GM23338 (cell line): Measurements from ENCODE around the gene SRF. TPM values are rescaled to one million over a fixed set of nuclear protein-coding genes. Genes with fewer than 3 reads are reported as not detected.

Source experiments
- ATAC-seq: fragments of 200-7000 bp; cut with Tn5 transposase; 3 replicates; pipeline ENCODE4 v1.9.1; 2020
- DNase-seq: peaks from one replicate; pipeline ENCODE4 v3.0.0-alpha.2; 2015; ENCODE audit warnings: low spot score
- H2AFZ ChIP-seq: fragments of 200-600 bp; sonication (generic); 2 replicates; pipeline ENCODE4 v1.8.0; 2016; ENCODE audit warnings: antibody characterized with exemption, mild to moderate bottlenecking, moderate library complexity
- H3F3A ChIP-seq: fragments of 200-600 bp; sonication (generic); replicated peaks from 2 replicates; pipeline ENCODE4 v1.8.0; 2017; ENCODE audit warnings: antibody characterized with exemption, mixed run types, low read depth
- H3K27ac ChIP-seq: fragments of 200-600 bp; sonication (generic); 2 replicates; pipeline ENCODE4 v1.6.1; 2016; ENCODE audit warnings: low read depth
- H3K27me3 ChIP-seq: fragments of 200-600 bp; sonication (generic); 2 replicates; pipeline ENCODE4 v1.8.0; 2016; ENCODE audit warnings: mild to moderate bottlenecking, mixed run types, moderate library complexity; ENCODE audit not compliant: insufficient read depth
- H3K36me3 ChIP-seq: fragments of 200-600 bp; sonication (generic); 2 replicates; pipeline ENCODE4 v1.8.0; 2016; ENCODE audit warnings: mild to moderate bottlenecking; ENCODE audit not compliant: insufficient read depth
- H3K4me1 ChIP-seq: fragments of 200-600 bp; sonication (generic); 2 replicates; pipeline ENCODE4 v1.8.0; 2016; ENCODE audit warnings: mild to moderate bottlenecking, moderate library complexity; ENCODE audit not compliant: insufficient read depth
- H3K4me2 ChIP-seq: fragments of 200-600 bp; sonication (generic); 2 replicates; pipeline ENCODE4 v1.7.1; 2017; ENCODE audit warnings: mixed run types
- H3K4me3 ChIP-seq: fragments of 200-600 bp; sonication (generic); 2 replicates; pipeline ENCODE4 v1.6.1; 2016; ENCODE audit warnings: mixed run types
- H3K79me2 ChIP-seq: fragments of 200-600 bp; sonication (generic); replicated peaks from 2 replicates; pipeline ENCODE4 v1.8.0; 2017; ENCODE audit warnings: mild to moderate bottlenecking; ENCODE audit not compliant: insufficient read depth
- H3K9me2 ChIP-seq: fragments of 200-600 bp; sonication (generic); 2 replicates; pipeline ENCODE4 v1.8.0; 2017; ENCODE audit not compliant: insufficient read depth
- H4K20me1 ChIP-seq: fragments of 200-600 bp; sonication (generic); replicated peaks from 2 replicates; pipeline ENCODE4 v1.8.0; 2017; ENCODE audit warnings: mild to moderate bottlenecking; ENCODE audit not compliant: insufficient read depth
- H3K27ac Mint-ChIP-seq: 2 replicates; pipeline ENCODE4 v1.8.0; 2020; ENCODE audit warnings: inconsistent platforms, mild to moderate bottlenecking, moderate library complexity, mixed read lengths
- H3K27me3 Mint-ChIP-seq: 3 replicates; pipeline ENCODE4 v1.8.0; 2022; ENCODE audit warnings: low read depth, mild to moderate bottlenecking, moderate library complexity, mixed read lengths, inconsistent platforms; ENCODE audit not compliant: insufficient read depth, poor library complexity
- H3K36me3 Mint-ChIP-seq: 3 replicates; pipeline ENCODE4 v1.8.0; 2021; ENCODE audit warnings: low read depth, mild to moderate bottlenecking, inconsistent platforms, moderate library complexity, mixed read lengths
- H3K4me1 Mint-ChIP-seq: 3 replicates; pipeline ENCODE4 v1.8.0; 2020; ENCODE audit warnings: mild to moderate bottlenecking, inconsistent platforms, mixed read lengths
- H3K4me3 Mint-ChIP-seq: 3 replicates; pipeline ENCODE4 v1.8.0; 2021; ENCODE audit warnings: moderate library complexity, mild to moderate bottlenecking, inconsistent platforms, mixed read lengths
- H3K9me3 Mint-ChIP-seq: 3 replicates; pipeline ENCODE4 v1.8.0; 2020; ENCODE audit warnings: moderate library complexity, mild to moderate bottlenecking, inconsistent platforms, mixed read lengths
- CTCF ChIP-seq, 2 experiments: fragments of 200-600 bp in 1 of 2; sonication (generic) in 1 of 2; conservative IDR thresholded peaks; 2 replicates each; pipeline versions ENCODE4 v1.5.1 to v1.6.1; 2016 to 2017; ENCODE audit warnings: antibody characterized with exemption in 2 of 2, low read depth in 2 of 2, mild to moderate bottlenecking in 2 of 2, moderate library complexity in 1 of 2
- POLR2AphosphoS5 ChIP-seq: IDR thresholded peaks from 2 replicates; pipeline ENCODE4 v1.6.1; 2016; ENCODE audit warnings: antibody characterized with exemption, low read depth
- ZNF462 ChIP-seq: fragments of 250-450 bp; sonication (Bioruptor Pico); IDR thresholded peaks from 2 replicates; pipeline ENCODE4 v1.5.0; 2020; ENCODE audit warnings: mild to moderate bottlenecking, moderate library complexity
- polyA plus RNA-seq: library from polyadenylated mRNA; unstranded; fragments of >200 nt; fragmentation: Nextera tagmentation; extraction: Ambion mirVana; gene quantifications from 2 replicates; pipeline ENCODE4 v1.2.1, GENCODE V29; 2016
- total RNA-seq: library from RNA; depleted of rRNA; stranded (reverse); fragments of >200 nt; shearing (Covaris generic); gene quantifications from 2 replicates; pipeline ENCODE4 v1.2.3, GENCODE V29; 2014

The SRF gene
- total and polyA plus RNA-seq, 2 experiments from 2014 or later: 9.9 to 54.9 TPM

- Histone ChIP-seq H3K4me3 (no peak overlapping the region), H3F3A (no peaks in the 10 kb centered on the region), H3K9me2 (no peaks in the 10 kb centered on the region), H2AFZ (no peak overlapping the region), H3K4me1 (0 out of 2 replicates have a peak, but pooled peaks cover 5% of the 10 kb centered on the region), H3K27ac (no peak overlapping the region), H3K4me2 (no peak overlapping the region), H3K79me2 (no peaks in the 10 kb centered on the region), H3K36me3 (no peaks in the 10 kb centered on the region), H3K27me3 (peaks cover under 1% of the 10 kb centered on the region; the same call in 1 of the 2 replicates), H4K20me1 (no peaks in the 10 kb centered on the region)
- Mint-ChIP-seq H3K4me1 (peaks cover 15% of the 10 kb centered on the region), H3K36me3 (peaks cover 10% of the 10 kb centered on the region), H3K27me3 (peaks cover 20% of the 10 kb centered on the region), H3K27ac (no peak overlapping the region; the same call in 1 of the 2 replicates), H3K9me3 (no peaks in the 10 kb centered on the region; the same call in 2 of the 3 replicates), H3K4me3 (no peak overlapping the region)
- TF ChIP-seq ZNF462 (CRISPR knock-in tag) (no peak), CTCF (conservative IDR thresholded peaks at IDR 0.05; ENCODE audit: low read depth in 2 of 2) (peak in 1 of 2 experiments; percentile 16; a peak in 1 of 4 replicates), POLR2AphosphoS5 (no peak)
- peak; percentile 20 for ATAC-seq
- DNase-seq: no peak
Measured at GRCh38 chr6:43223175-43223574, 52.1 kb downstream of the SRF start.
